ENCODE results near the gene GFRA4.

GFRA4 gene

GRCh38 chr20:3663031-3663701 lies at the start of gene GFRA4:
Gene GFRA4 (minus strand): TSS chr20:3663399. CDS start chr20:3663399, 0 bp downstream.
- DNase-seq = no peak

GRCh38 chr20:3712279-3712873 lies 49.2 kb upstream of the GFRA4 start, which contains the start of gene SIGLEC1:
Gene SIGLEC1 (minus strand): TSS chr20:3712600. CDS start chr20:3707128, 5,472 bp downstream.
- DNase-seq = no peak

- no peak for DNase-seq
These were observed 48.3 kb upstream of the GFRA4 start for GRCh38 chr20:3711484-3711941.

- no peak for DNase-seq
These were observed 47.7 kb upstream of the GFRA4 start for GRCh38 chr20:3710703-3711483.

- DNase-seq = no peak
These were observed 46.8 kb upstream of the GFRA4 start for GRCh38 chr20:3710011-3710466.

- DNase-seq = no peak
These were observed 44.3 kb upstream of the GFRA4 start for GRCh38 chr20:3707508-3707899.

- no peak for DNase-seq
These were observed 43.7 kb upstream of the GFRA4 start for GRCh38 chr20:3706774-3707507.

GRCh38 chr20:3705970-3706739 lies 43.0 kb upstream of the GFRA4 start:
- DNase-seq = no peak

- DNase-seq = no peak
These were observed 42.3 kb upstream of the GFRA4 start for GRCh38 chr20:3705491-3705969.

- DNase-seq = no peak
These were observed 40.9 kb upstream of the GFRA4 start for GRCh38 chr20:3704087-3704486.

- DNase-seq = no peak
These were observed 39.6 kb upstream of the GFRA4 start for GRCh38 chr20:3702611-3703391.

GRCh38 chr20:3701061-3701998 lies 38.1 kb upstream of the GFRA4 start:
- no peak for DNase-seq

- DNase-seq = no peak
These were observed 35.8 kb upstream of the GFRA4 start for GRCh38 chr20:3699037-3699436.

GRCh38 chr20:3698591-3699001 lies 35.4 kb upstream of the GFRA4 start:
- DNase-seq = no peak

GRCh38 chr20:3697588-3698305 lies 34.5 kb upstream of the GFRA4 start:
- DNase-seq = no peak

GRCh38 chr20:3696745-3697587 lies 33.8 kb upstream of the GFRA4 start:
- DNase-seq = no peak

GRCh38 chr20:3696200-3696599 lies 33.0 kb upstream of the GFRA4 start:
- no peak for DNase-seq

- no peak for DNase-seq
These were observed 31.7 kb upstream of the GFRA4 start for GRCh38 chr20:3694864-3695263.

Measured in DMS153 (cell line).